ENCODE results near the gene MYMX. TPM values are rescaled to one million over a fixed set of nuclear protein-coding genes. Genes with fewer than 3 reads are reported as not detected.

Gene MYMX
- total and polyA plus RNA-seq, 2 of the 13 experiments (the other 11 are each of a cell fraction or from before 2014, with no cell fraction given), result not detected

GRCh38 chr6:44179072-44179536, 37.6 kb upstream of the MYMX start (continued):
- TF ChIP-seq ZBTB3 (CRISPR knock-in tag; IDR thresholded peaks at IDR 0.05; ENCODE audit: borderline replicate concordance, low read depth), result 0 out of 2 replicates have a peak, but pooled peaks have one; percentile 65
- TF ChIP-seq ZNF614 (CRISPR knock-in tag; IDR thresholded peaks at IDR 0.05; ENCODE audit: borderline replicate concordance), result 0 out of 2 replicates have a peak, but pooled peaks have one; percentile 27
- TF ChIP-seq SALL1 (CRISPR knock-in tag; IDR thresholded peaks at IDR 0.05), result peak; percentile 65
- 0 out of 2 replicates have a peak, but pooled peaks have one; percentile 16 for TF ChIP-seq ELF3 (CRISPR knock-in tag; IDR thresholded peaks at IDR 0.05)
- TF ChIP-seq ZNF260 (CRISPR knock-in tag; IDR thresholded peaks at IDR 0.05; ENCODE audit: borderline replicate concordance, low read depth), result no peak
- no peak for TF ChIP-seq ZNF547 (CRISPR knock-in tag; IDR thresholded peaks at IDR 0.05)
- TF ChIP-seq TBX2 (CRISPR knock-in tag; IDR thresholded peaks at IDR 0.05; ENCODE audit: borderline replicate concordance), result no peak
- 0 out of 2 replicates have a peak, but pooled peaks have one; percentile 8 for TF ChIP-seq ZNF607 (CRISPR knock-in tag; IDR thresholded peaks at IDR 0.05; ENCODE audit: borderline replicate concordance)
- TF ChIP-seq ZNF816 (CRISPR knock-in tag; IDR thresholded peaks at IDR 0.05; ENCODE audit: borderline replicate concordance), result no peak
- no peak for TF ChIP-seq EZH2 (conservative IDR thresholded peaks at IDR 0.05; ENCODE audit: low read depth, low read length)
- TF ChIP-seq HNRNPL (IDR thresholded peaks at IDR 0.05; ENCODE audit: low read depth, low read length), result no peak
- TF ChIP-seq FOSL2 (CRISPR knock-in tag; IDR thresholded peaks at IDR 0.05), result peak; percentile 96
- no peak for TF ChIP-seq PLRG1 (conservative IDR thresholded peaks at IDR 0.05)
- no peak for TF ChIP-seq ZNF512 (CRISPR knock-in tag; IDR thresholded peaks at IDR 0.05)
- TF ChIP-seq THYN1 (CRISPR knock-in tag; IDR thresholded peaks at IDR 0.05; ENCODE audit: borderline replicate concordance, low read depth), result no peak
- no peak for TF ChIP-seq YEATS4 (CRISPR knock-in tag; IDR thresholded peaks at IDR 0.05; ENCODE audit: borderline replicate concordance)
- TF ChIP-seq ZNF335 (CRISPR knock-in tag; IDR thresholded peaks at IDR 0.05), result no peak
- TF ChIP-seq ZMYM2 (CRISPR knock-in tag; IDR thresholded peaks at IDR 0.05), result peak; percentile 85; the same call in 1 of the 2 replicates
- TF ChIP-seq ZBTB33 (CRISPR knock-in tag; IDR thresholded peaks at IDR 0.05), result 0 out of 2 replicates have a peak, but pooled peaks have one; percentile 19
- no peak for TF ChIP-seq GLI4 (CRISPR knock-in tag; IDR thresholded peaks at IDR 0.05; ENCODE audit: borderline replicate concordance)
- TF ChIP-seq NAIF1 (CRISPR knock-in tag; IDR thresholded peaks at IDR 0.05; ENCODE audit: borderline replicate concordance), result no peak
- no peak for TF ChIP-seq CBFB (CRISPR knock-in tag; IDR thresholded peaks at IDR 0.05)
- TF ChIP-seq STAG1 (CRISPR knock-in tag; IDR thresholded peaks at IDR 0.05), result 0 out of 2 replicates have a peak, but pooled peaks have one; percentile 6
- TF ChIP-seq ZNF781 (CRISPR knock-in tag; IDR thresholded peaks at IDR 0.05; ENCODE audit: borderline replicate concordance, not compliant biosample characterization), result no peak
- no peak for TF ChIP-seq ZNF143 (CRISPR knock-in tag; IDR thresholded peaks at IDR 0.05)
- no peak for TF ChIP-seq SMAD1 (CRISPR knock-in tag; IDR thresholded peaks at IDR 0.05; ENCODE audit: borderline replicate concordance, low read depth)
- no peak for TF ChIP-seq SRY (CRISPR knock-in tag; IDR thresholded peaks at IDR 0.05)
- no peak for TF ChIP-seq ZNF530 (CRISPR knock-in tag; IDR thresholded peaks at IDR 0.05; ENCODE audit: low read depth)
- no peak for TF ChIP-seq CENPX (CRISPR knock-in tag; IDR thresholded peaks at IDR 0.05)
- TF ChIP-seq ZNF207 (IDR thresholded peaks at IDR 0.05; ENCODE audit: borderline replicate concordance), result no peak
- TF ChIP-seq GATAD2A (CRISPR knock-in tag; IDR thresholded peaks at IDR 0.05), result peak; percentile 66
